ENCODE data around the gene ACVR1B. TPM values are rescaled to one million over a fixed set of nuclear protein-coding genes. Genes with fewer than 3 reads are reported as not detected.

ACVR1B gene
- total and polyA plus RNA-seq, 2 of the 8 experiments (the other 6 are each of a cell fraction or from before 2014, with no cell fraction given) = 16.0 to 19.2 TPM

- TF ChIP-seq GTF2F1 (IDR thresholded peaks at IDR 0.05; ENCODE audit: borderline replicate concordance, low read depth, low read length) (no peak), POLR2AphosphoS5 (IDR thresholded peaks at IDR 0.05; ENCODE audit: low read depth, low read length) (no peak), TAF1 (IDR thresholded peaks at IDR 0.05; ENCODE audit: low read depth, low read length) (peak; percentile 67), SIRT6 (IDR thresholded peaks at IDR 0.05; ENCODE audit: low read length) (no peak), JUN (IDR thresholded peaks at IDR 0.05; ENCODE audit: low read depth, low read length) (no peak), SP2 (IDR thresholded peaks at IDR 0.05; ENCODE audit: low read length) (no peak), KDM5A (IDR thresholded peaks at IDR 0.05; ENCODE audit: low read length) (no peak), SP4 (IDR thresholded peaks at IDR 0.05; ENCODE audit: low read length) (no peak), CHD7 (IDR thresholded peaks at IDR 0.05; ENCODE audit: insufficient replicate concordance, low read length) (no peak), PHF8 (conservative IDR thresholded peaks at IDR 0.05; ENCODE audit: low read depth, low read length) (peak; percentile 74), NRF1 (IDR thresholded peaks at IDR 0.05; ENCODE audit: low read depth, low read length) (no peak)
These were observed 584 bp downstream of the ACVR1B start (continued) for GRCh38 chr12:51951843-51952722.
